Loucy (cell line): ENCODE results near the gene RPS16.

Source experiments
- CTCF ChIP-seq: fragments of 200-600 bp; sonication (generic); conservative IDR thresholded peaks from 2 replicates; pipeline ENCODE4 v1.5.1; 2014; ENCODE audit warnings: mild to moderate bottlenecking, antibody characterized with exemption, low read length
- EZH2phosphoT487 ChIP-seq: fragments of 200-600 bp; IDR thresholded peaks from 2 replicates; pipeline ENCODE4 v1.6.1; 2018; ENCODE audit warnings: antibody characterized with exemption, mild to moderate bottlenecking, moderate library complexity, borderline replicate concordance

GRCh38 chr19:39408392-39409207 is 27.1 kb downstream of the RPS16 start:
- TF ChIP-seq CTCF: no peak
- no peak for TF ChIP-seq EZH2phosphoT487
